ENCODE data around the gene TMF1. TPM values are rescaled to one million over a fixed set of nuclear protein-coding genes. Genes with fewer than 3 reads are reported as not detected.
A peak's percentile ranks its signal among the peaks of the same experiment; 100 is the strongest.

Gene TMF1
- total and polyA plus RNA-seq, 2 experiments from 2014 or later = 27.0 to 41.4 TPM

- no peak overlapping the region for H3K4me3 ChIP-seq
- peaks cover 10% of the 10 kb centered on the region; the same call in 1 of the 2 replicates for H4K20me1 ChIP-seq (ENCODE audit: insufficient read depth)
- TF ChIP-seq EZH2 (IDR thresholded peaks at IDR 0.05; ENCODE audit: insufficient read depth, poor library complexity, severe bottlenecking) (no peak), EZH2phosphoT487 (IDR thresholded peaks at IDR 0.05; ENCODE audit: insufficient read depth, low read depth) (no peak)
- H3K4me1 ChIP-seq (ENCODE audit: insufficient read depth) = peaks cover 56% of the 10 kb centered on the region
- no peak for DNase-seq
- no peaks in the 10 kb centered on the region for H3K36me3 ChIP-seq (ENCODE audit: low read depth)
- H3K9ac ChIP-seq = no peak overlapping the region
- WGBS, 2 experiments (ENCODE audit: low coverage in 1 of 2, low lambda C conversion rate in 2 of 2, missing lambda C conversion rate in 2 of 2) = 91 to 92% methylated on average over 5 of the region's 5 CpGs
- H3K9me3 ChIP-seq (ENCODE audit: low read depth) = no peaks in the 10 kb centered on the region
- H3K79me2 ChIP-seq (ENCODE audit: insufficient read depth) = peaks cover 92% of the 10 kb centered on the region
- no peak overlapping the region for H3K27ac ChIP-seq
- H3K27me3 ChIP-seq (replicated peaks; ENCODE audit: insufficient read depth) = no peaks in the 10 kb centered on the region
- in situ Hi-C loops (cut with MboI) = no loop called here
- H2AFZ ChIP-seq = no peak overlapping the region
- H3F3A ChIP-seq (ENCODE audit: insufficient read depth) = peaks cover 50% of the 10 kb centered on the region
- no peak overlapping the region for H3K4me2 ChIP-seq (ENCODE audit: unreplicated experiment)
- no peaks in the 10 kb centered on the region for H3K9me2 ChIP-seq (ENCODE audit: insufficient read depth)
These were observed 39.4 kb upstream of the TMF1 start for GRCh38 chr3:69091389-69092029.

GRCh38 chr3:69090021-69090420 is 37.9 kb upstream of the TMF1 start:
- peaks cover 10% of the 10 kb centered on the region; the same call in 1 of the 2 replicates for H4K20me1 ChIP-seq (ENCODE audit: insufficient read depth)
- peaks cover 56% of the 10 kb centered on the region for H3K4me1 ChIP-seq (ENCODE audit: insufficient read depth)
- in situ Hi-C loops (cut with MboI) = no loop called here
- peak overlapping the region; percentile 19 for H3K4me3 ChIP-seq
- H3K27me3 ChIP-seq (replicated peaks; ENCODE audit: insufficient read depth) = no peaks in the 10 kb centered on the region
- H3K9me2 ChIP-seq (ENCODE audit: insufficient read depth) = no peaks in the 10 kb centered on the region
- peak overlapping the region; percentile 33 for H3K4me2 ChIP-seq (ENCODE audit: unreplicated experiment)
- no peak overlapping the region for H2AFZ ChIP-seq
- H3F3A ChIP-seq (ENCODE audit: insufficient read depth) = peaks cover 59% of the 10 kb centered on the region
- DNase-seq = peak; percentile 82
- no peaks in the 10 kb centered on the region for H3K9me3 ChIP-seq (ENCODE audit: low read depth)
- peak overlapping the region; percentile 58 for H3K27ac ChIP-seq
- peak overlapping the region; percentile 23; the same call in 1 of the 2 replicates for H3K9ac ChIP-seq
- whole genome bisulfite sequencing, 2 experiments (ENCODE audit: low coverage in 1 of 2, low lambda C conversion rate in 2 of 2, missing lambda C conversion rate in 2 of 2) = 5 to 11% methylated on average over 3 of the region's 3 CpGs
- H3K36me3 ChIP-seq (ENCODE audit: low read depth) = no peaks in the 10 kb centered on the region
- H3K79me2 ChIP-seq (ENCODE audit: insufficient read depth) = peaks cover 89% of the 10 kb centered on the region
- TF ChIP-seq EZH2 (IDR thresholded peaks at IDR 0.05; ENCODE audit: insufficient read depth, poor library complexity, severe bottlenecking) = no peak
- no peak for TF ChIP-seq EZH2phosphoT487 (IDR thresholded peaks at IDR 0.05; ENCODE audit: insufficient read depth, low read depth)

- Histone ChIP-seq H3K27ac (peak overlapping the region; percentile 98), H3K27me3 (replicated peaks; ENCODE audit: insufficient read depth) (no peaks in the 10 kb centered on the region), H3K79me2 (ENCODE audit: insufficient read depth) (peaks cover 70% of the 10 kb centered on the region), H3K9ac (peak overlapping the region; percentile 97; the same call in 1 of the 2 replicates), H4K20me1 (ENCODE audit: insufficient read depth) (0 out of 2 replicates have a peak, but pooled peaks cover 4% of the 10 kb centered on the region), H3F3A (ENCODE audit: insufficient read depth) (peaks cover 62% of the 10 kb centered on the region), H3K9me2 (ENCODE audit: insufficient read depth) (no peaks in the 10 kb centered on the region), H3K36me3 (ENCODE audit: low read depth) (no peaks in the 10 kb centered on the region), H3K9me3 (ENCODE audit: low read depth) (no peaks in the 10 kb centered on the region), H3K4me3 (peak overlapping the region; percentile 93), H2AFZ (no peak overlapping the region), H3K4me2 (ENCODE audit: unreplicated experiment) (peak overlapping the region; percentile 98), H3K4me1 (ENCODE audit: insufficient read depth) (peaks cover 52% of the 10 kb centered on the region)
- WGBS, 2 experiments (ENCODE audit: low coverage in 1 of 2, low lambda C conversion rate in 2 of 2, missing lambda C conversion rate in 2 of 2) = 13 to 19% methylated on average over 2 of the region's 2 CpGs
- DNase-seq = peak; percentile 77
- TF ChIP-seq EZH2 (IDR thresholded peaks at IDR 0.05; ENCODE audit: insufficient read depth, poor library complexity, severe bottlenecking) (no peak), EZH2phosphoT487 (IDR thresholded peaks at IDR 0.05; ENCODE audit: insufficient read depth, low read depth) (no peak)
- in situ Hi-C loops (cut with MboI) = no loop called here
These were observed 35.9 kb upstream of the TMF1 start for GRCh38 chr3:69088063-69088462.

DNA sequence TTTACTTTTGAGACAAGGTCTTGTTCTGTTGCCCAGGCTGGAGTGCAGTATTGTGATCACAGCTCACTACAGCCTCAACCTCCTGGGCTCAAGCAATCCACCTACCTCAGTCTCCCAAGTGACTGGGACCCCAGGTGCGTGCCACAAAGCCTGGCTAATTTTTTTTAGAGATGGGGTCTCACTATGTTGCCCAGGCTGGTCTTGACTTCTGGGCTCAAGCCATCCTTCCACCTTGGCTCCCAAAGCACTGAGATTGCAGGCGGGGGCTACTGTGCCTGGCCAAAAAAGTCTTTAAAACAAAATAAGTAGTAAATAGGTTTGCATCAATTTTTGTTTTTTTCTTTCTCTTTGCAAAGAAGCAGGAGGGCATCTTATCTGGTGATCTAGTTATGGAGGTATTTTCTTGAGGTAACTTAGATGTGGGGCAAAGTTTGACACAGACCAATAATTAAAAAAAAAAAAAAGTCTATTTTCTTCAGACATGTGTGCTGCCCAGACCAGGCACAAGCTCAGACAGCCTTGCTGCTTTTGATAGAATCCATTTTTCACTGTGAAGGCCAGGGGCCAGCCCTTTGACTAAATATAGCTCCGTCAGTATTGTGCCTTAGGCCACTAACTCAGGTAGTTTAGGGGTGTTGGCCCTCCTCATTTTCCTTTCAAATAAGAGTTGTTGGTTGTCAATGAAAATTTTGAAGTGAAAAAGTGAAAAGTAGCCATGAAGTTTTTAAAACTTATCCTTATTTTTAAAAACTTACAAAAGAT is 35.1 kb upstream of the TMF1 start:
- peak overlapping the region; percentile 98 for H3K27ac ChIP-seq
- peak overlapping the region; percentile 98 for H3K4me2 ChIP-seq (ENCODE audit: unreplicated experiment)
- TF ChIP-seq EZH2phosphoT487 (IDR thresholded peaks at IDR 0.05; ENCODE audit: insufficient read depth, low read depth) (no peak), EZH2 (IDR thresholded peaks at IDR 0.05; ENCODE audit: insufficient read depth, poor library complexity, severe bottlenecking) (no peak)
- no peaks in the 10 kb centered on the region for H3K9me2 ChIP-seq (ENCODE audit: insufficient read depth)
- H3F3A ChIP-seq (ENCODE audit: insufficient read depth) = peaks cover 70% of the 10 kb centered on the region
- peak overlapping the region; percentile 97 for H3K9ac ChIP-seq
- WGBS, 2 experiments (ENCODE audit: low coverage in 1 of 2, low lambda C conversion rate in 2 of 2, missing lambda C conversion rate in 2 of 2) = 67 to 74% methylated on average over 3 of the region's 3 CpGs
- H4K20me1 ChIP-seq (ENCODE audit: insufficient read depth) = 0 out of 2 replicates have a peak, but pooled peaks cover 4% of the 10 kb centered on the region
- DNase-seq = no peak
- peaks cover 61% of the 10 kb centered on the region for H3K4me1 ChIP-seq (ENCODE audit: insufficient read depth)
- peaks cover 61% of the 10 kb centered on the region for H3K79me2 ChIP-seq (ENCODE audit: insufficient read depth)
- in situ Hi-C loops (cut with MboI) = no loop called here
- peak overlapping the region; percentile 93 for H3K4me3 ChIP-seq
- H3K27me3 ChIP-seq (replicated peaks; ENCODE audit: insufficient read depth) = no peaks in the 10 kb centered on the region
- H3K36me3 ChIP-seq (ENCODE audit: low read depth) = no peaks in the 10 kb centered on the region
- no peaks in the 10 kb centered on the region for H3K9me3 ChIP-seq (ENCODE audit: low read depth)
- H2AFZ ChIP-seq = no peak overlapping the region
